CD14-positive monocyte (primary cell): ENCODE measurements around the gene TLK1. TPM values are rescaled to one million over a fixed set of nuclear protein-coding genes. Genes with fewer than 3 reads are reported as not detected.
A peak's percentile ranks its signal among the peaks of the same experiment; 100 is the strongest.

Source experiments
- DNase-seq, 3 donors: peaks; one replicate each; pipeline ENCODE4 v3.0.0-alpha.2; 2011 to 2022
- H2AFZ ChIP-seq: 2 replicates; pipeline ENCODE4 v1.6.0; 2012; ENCODE audit warnings: mild to moderate bottlenecking, low read depth, low read length, inconsistent platforms; ENCODE audit not compliant: insufficient read depth, poor library complexity, severe bottlenecking
- H3K27ac ChIP-seq, 2 donors: 1 replicate in 1 of 2; 2 replicates in 1 of 2; pipeline ENCODE4 v1.5.1; 2012 to 2013; ENCODE audit warnings: low read length in 2 of 2, control low read depth in 1 of 2, inconsistent platforms in 1 of 2, low read depth in 1 of 2, mild to moderate bottlenecking in 1 of 2
- H3K27me3 ChIP-seq, 2 donors: one replicate each; pipeline versions ENCODE4 v1.6.0 to v1.6.1; 2011 to 2013; ENCODE audit warnings: low read length in 2 of 2; ENCODE audit not compliant: control insufficient read depth in 2 of 2, insufficient read depth in 2 of 2
- H3K36me3 ChIP-seq, 2 donors: replicated peaks in 1 of 2; 1 replicate in 1 of 2; 2 replicates in 1 of 2; pipeline versions ENCODE4 v1.5.1 to v1.6.1; 2012 to 2013; ENCODE audit warnings: low read length in 2 of 2, control low read depth in 1 of 2, inconsistent platforms in 1 of 2, mild to moderate bottlenecking in 1 of 2; ENCODE audit not compliant: insufficient read depth in 2 of 2, control insufficient read depth in 1 of 2
- H3K4me1 ChIP-seq, 2 donors: 1 replicate in 1 of 2; 2 replicates in 1 of 2; pipeline versions ENCODE4 v1.5.1 to v1.6.1; 2012 to 2013; ENCODE audit warnings: low read length in 2 of 2, control low read depth in 1 of 2, inconsistent platforms in 1 of 2, mild to moderate bottlenecking in 1 of 2, moderate library complexity in 1 of 2; ENCODE audit not compliant: insufficient read depth in 2 of 2, control insufficient read depth in 1 of 2
- H3K4me2 ChIP-seq: replicated peaks from 2 replicates; pipeline ENCODE3; 2012; ENCODE audit warnings: low read length, moderate library complexity, mild to moderate bottlenecking; ENCODE audit not compliant: poor library complexity, severe bottlenecking; ENCODE audit errors: extremely low read depth
- H3K4me3 ChIP-seq, 3 experiments: fragments of 200-600 bp in 1 of 3; sonication (generic) in 1 of 3; replicated peaks in 1 of 3; 1 replicate in 2 of 3; 2 replicates in 1 of 3; pipeline ENCODE4 v1.5.1; 2011 to 2013; ENCODE audit warnings: low read length in 3 of 3, mild to moderate bottlenecking in 3 of 3, control low read depth in 2 of 3, low read depth in 2 of 3, inconsistent platforms in 1 of 3, moderate library complexity in 1 of 3
- H3K79me2 ChIP-seq: 2 replicates; pipeline ENCODE4 v1.6.0; 2012; ENCODE audit warnings: mild to moderate bottlenecking, control low read depth, inconsistent platforms, low read length, moderate library complexity; ENCODE audit not compliant: insufficient read depth
- H3K9ac ChIP-seq: 2 replicates; pipeline ENCODE4 v1.6.0; 2017; ENCODE audit warnings: low read length, mild to moderate bottlenecking; ENCODE audit not compliant: insufficient read depth, poor library complexity, severe bottlenecking
- H3K9me3 ChIP-seq, 2 donors: replicated peaks in 1 of 2; 1 replicate in 1 of 2; 2 replicates in 1 of 2; pipeline versions ENCODE4 v1.5.1 to v1.6.1; 2012 to 2013; ENCODE audit warnings: low read length in 2 of 2, control low read depth in 1 of 2; ENCODE audit not compliant: control insufficient read depth in 1 of 2, insufficient read depth in 1 of 2
- H4K20me1 ChIP-seq: 2 replicates; pipeline ENCODE4 v1.6.0; 2012; ENCODE audit warnings: mild to moderate bottlenecking, low read length, control low read depth, moderate library complexity; ENCODE audit not compliant: insufficient read depth
- H3K27ac Mint-ChIP-seq, 7 donors: one replicate each; pipeline ENCODE4 v1.8.0; 2020; ENCODE audit warnings: mild to moderate bottlenecking in 7 of 7, mixed read lengths in 7 of 7, moderate library complexity in 6 of 7, inconsistent platforms in 2 of 7
- H3K27me3 Mint-ChIP-seq, 3 donors: one replicate each; pipeline ENCODE4 v1.8.0; 2021 to 2022; ENCODE audit warnings: low read depth in 3 of 3, mild to moderate bottlenecking in 3 of 3, mixed read lengths in 3 of 3, moderate library complexity in 3 of 3, inconsistent platforms in 1 of 3
- H3K36me3 Mint-ChIP-seq, 2 donors: one replicate each; pipeline ENCODE4 v1.8.0; 2020; ENCODE audit warnings: mixed read lengths in 2 of 2, inconsistent platforms in 1 of 2, mild to moderate bottlenecking in 1 of 2
- H3K4me1 Mint-ChIP-seq: one replicate; pipeline ENCODE4 v1.8.0; 2020; ENCODE audit warnings: mild to moderate bottlenecking, mixed read lengths
- H3K4me3 Mint-ChIP-seq, 2 donors: one replicate each; pipeline ENCODE4 v1.8.0; 2020; ENCODE audit warnings: mild to moderate bottlenecking in 2 of 2, mixed read lengths in 2 of 2, moderate library complexity in 1 of 2
- H3K9me3 Mint-ChIP-seq, 7 donors: one replicate each; pipeline ENCODE4 v1.8.0; 2020 to 2022; ENCODE audit warnings: mixed read lengths in 7 of 7, mild to moderate bottlenecking in 6 of 7, moderate library complexity in 6 of 7, inconsistent platforms in 2 of 7
- WGBS: methylation state at CpG from one replicate; pipeline ENCODE4 v1.1.5; 2013; ENCODE audit warnings: missing lambda C conversion rate; ENCODE audit not compliant: insufficient coverage; 5-methylcytosine and 5-hydroxymethylcytosine counted together
- intact Hi-C, 2 donors: fragments of 100-400 bp; cut with micrococcal nuclease; formaldehyde crosslinking; loops; one replicate each; pipeline versions ENCODE4 v1.15.0 to v1.15.1; 2023
- polyA plus RNA-seq, 3 donors: library from polyadenylated mRNA; depleted of rRNA in 1 of 3; unstranded in 2 of 3; stranded (reverse) in 1 of 3; fragments of 300-500 nt in 2 of 3; fragments of >200 nt in 1 of 3; fragmentation: Illumina TruSeq in 2 of 3; gene quantifications; 1 replicate in 2 of 3; 2 replicates in 1 of 3; pipeline ENCODE4 v1.2.3, GENCODE V29; 2012 to 2021
- TF ChIP-seq, protein P1 (sequence below): fragments of 200-600 bp; IDR thresholded peaks from one replicate; pipeline ENCODE4 v1.8.0; 2022; ENCODE audit warnings: antibody characterized with exemption, mild to moderate bottlenecking

TLK1 gene
- polyA plus RNA-seq, 3 donors = 6.3 to 20.0 (median 8.6) TPM

DNA sequence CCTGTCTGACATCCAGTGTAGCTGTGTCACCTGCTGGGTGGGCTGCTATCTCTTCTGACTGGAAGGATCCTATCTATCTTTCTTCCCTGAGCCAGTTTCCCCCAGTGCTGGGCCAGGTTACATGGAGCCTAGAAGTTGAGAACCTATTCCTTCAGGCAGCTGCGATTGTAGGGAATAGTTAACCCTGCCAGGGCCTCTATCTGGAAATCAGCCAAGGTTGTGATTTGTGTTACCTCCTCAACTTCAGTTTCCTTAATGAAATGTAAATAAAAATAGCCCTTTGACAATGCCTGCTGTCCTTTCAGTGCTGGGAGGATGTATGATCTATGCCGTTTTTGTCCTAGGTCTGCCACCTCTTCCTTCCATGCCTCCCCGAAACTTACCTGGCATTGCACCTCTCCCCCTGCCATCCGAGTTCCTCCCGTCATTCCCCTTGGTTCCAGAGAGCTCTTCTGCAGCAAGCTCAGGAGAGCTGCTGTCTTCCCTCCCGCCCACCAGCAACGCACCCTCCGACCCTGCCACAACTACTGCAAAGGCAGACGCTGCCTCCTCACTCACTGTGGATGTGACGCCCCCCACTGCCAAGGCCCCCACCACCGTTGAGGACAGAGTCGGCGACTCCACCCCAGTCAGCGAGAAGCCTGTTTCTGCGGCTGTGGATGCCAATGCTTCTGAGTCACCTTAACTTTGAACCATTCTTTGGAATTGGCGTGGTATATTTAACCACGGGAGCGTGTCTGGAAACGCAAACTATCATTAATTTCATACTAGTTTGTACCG is 195.1 kb downstream of the TLK1 start:
- intact Hi-C loops = no loop called here
- Mint-ChIP-seq H3K36me3 (peaks cover 64 to 72% of the 10 kb centered on the region in 2 donors), H3K4me3 (no peak overlapping the region), H3K27ac (peak overlapping the region in 1 of 7 donors; percentile 25), H3K4me1 (peaks cover 6% of the 10 kb centered on the region), H3K9me3 (no peaks in the 10 kb centered on the region), H3K27me3 (peaks cover 0 to 4% (median 0%) of the 10 kb centered on the region in 3 donors)
- Histone ChIP-seq H3K4me1 (no peaks in the 10 kb centered on the region), H3K36me3 (peaks cover 66 to 74% of the 10 kb centered on the region in 2 donors), H3K27ac (no peak overlapping the region), H3K79me2 (no peaks in the 10 kb centered on the region), H3K4me3 (no peak overlapping the region), H3K4me2 (no peak overlapping the region), H3K9me3 (no peaks in the 10 kb centered on the region), H3K9ac (no peak overlapping the region), H3K27me3 (no peaks in the 10 kb centered on the region), H4K20me1 (no peaks in the 10 kb centered on the region), H2AFZ (no peak overlapping the region)
- WGBS = 90% methylated on average over 18 of the region's 20 CpGs
- TF ChIP-seq, protein P1, sequence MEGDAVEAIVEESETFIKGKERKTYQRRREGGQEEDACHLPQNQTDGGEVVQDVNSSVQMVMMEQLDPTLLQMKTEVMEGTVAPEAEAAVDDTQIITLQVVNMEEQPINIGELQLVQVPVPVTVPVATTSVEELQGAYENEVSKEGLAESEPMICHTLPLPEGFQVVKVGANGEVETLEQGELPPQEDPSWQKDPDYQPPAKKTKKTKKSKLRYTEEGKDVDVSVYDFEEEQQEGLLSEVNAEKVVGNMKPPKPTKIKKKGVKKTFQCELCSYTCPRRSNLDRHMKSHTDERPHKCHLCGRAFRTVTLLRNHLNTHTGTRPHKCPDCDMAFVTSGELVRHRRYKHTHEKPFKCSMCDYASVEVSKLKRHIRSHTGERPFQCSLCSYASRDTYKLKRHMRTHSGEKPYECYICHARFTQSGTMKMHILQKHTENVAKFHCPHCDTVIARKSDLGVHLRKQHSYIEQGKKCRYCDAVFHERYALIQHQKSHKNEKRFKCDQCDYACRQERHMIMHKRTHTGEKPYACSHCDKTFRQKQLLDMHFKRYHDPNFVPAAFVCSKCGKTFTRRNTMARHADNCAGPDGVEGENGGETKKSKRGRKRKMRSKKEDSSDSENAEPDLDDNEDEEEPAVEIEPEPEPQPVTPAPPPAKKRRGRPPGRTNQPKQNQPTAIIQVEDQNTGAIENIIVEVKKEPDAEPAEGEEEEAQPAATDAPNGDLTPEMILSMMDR = no peak
- no peak for DNase-seq

DNA sequence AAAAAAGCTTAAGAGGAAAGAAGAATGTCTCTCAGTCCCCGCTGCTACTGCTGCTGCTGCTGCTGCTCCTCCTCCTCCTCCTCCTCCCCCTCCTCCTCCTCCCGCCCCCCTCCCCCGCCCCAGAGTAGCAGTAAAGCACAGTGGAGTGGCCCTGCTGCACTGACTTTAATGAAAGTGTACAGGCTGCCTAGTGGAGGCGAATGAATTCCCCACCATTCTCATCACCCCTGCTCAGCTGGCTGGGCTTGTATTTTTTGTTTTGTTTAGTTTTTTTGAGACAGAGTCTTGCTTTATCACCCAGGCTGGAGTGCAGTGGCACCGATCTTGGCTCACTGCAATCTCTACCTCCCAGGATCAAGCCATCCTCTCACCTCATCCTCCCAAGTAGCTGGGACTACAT is 197.3 kb downstream of the TLK1 start:
- no CpG with 5 or more reads among the region's 5 CpGs for WGBS
- intact Hi-C loops = no loop called here
- Histone ChIP-seq H3K36me3 (peaks cover 81 to 95% of the 10 kb centered on the region in 2 donors), H4K20me1 (no peaks in the 10 kb centered on the region), H3K79me2 (no peaks in the 10 kb centered on the region), H3K4me2 (no peak overlapping the region), H3K27me3 (no peaks in the 10 kb centered on the region), H3K27ac (no peak overlapping the region), H3K9me3 (no peaks in the 10 kb centered on the region), H3K4me3 (no peak overlapping the region), H3K9ac (no peak overlapping the region), H2AFZ (no peak overlapping the region), H3K4me1 (no peaks in the 10 kb centered on the region)
- H3K36me3 Mint-ChIP-seq = peaks cover 75 to 90% of the 10 kb centered on the region in 2 donors
- peaks cover 0 to 2% (median 0%) of the 10 kb centered on the region in 3 donors for H3K27me3 Mint-ChIP-seq
- H3K4me1 Mint-ChIP-seq = no peaks in the 10 kb centered on the region
- TF ChIP-seq, protein P1 = no peak
- H3K9me3 Mint-ChIP-seq = no peaks in the 10 kb centered on the region
- H3K4me3 Mint-ChIP-seq = no peak overlapping the region
- H3K27ac Mint-ChIP-seq = peak overlapping the region in 3 of 7 donors; percentile 30 to 63 (median 37)
- DNase-seq = no peak
